BE2C (cell line): ENCODE results near the gene SF3A1.

Source experiments
- DNase-seq: peaks from one replicate; pipeline ENCODE4 v3.0.0-alpha.2; 2020
- H3K27me3 ChIP-seq: fragments of 250-450 bp; sonication (Bioruptor Pico); 2 replicates; pipeline ENCODE4 v1.5.1; 2020; ENCODE audit warnings: mild to moderate bottlenecking
- H3K36me3 ChIP-seq: fragments of 250-450 bp; sonication (Bioruptor Pico); 2 replicates; pipeline ENCODE4 v1.5.1; 2020; ENCODE audit warnings: mild to moderate bottlenecking
- H3K4me1 ChIP-seq: fragments of 250-450 bp; sonication (Bioruptor Pico); 2 replicates; pipeline ENCODE4 v1.5.1; 2020
- H3K4me3 ChIP-seq: 2 replicates; pipeline ENCODE4 v1.5.1; 2011; ENCODE audit warnings: low read depth, low read length
- H3K9me3 ChIP-seq: fragments of 250-450 bp; sonication (Bioruptor Pico); 2 replicates; pipeline ENCODE4 v1.5.1; 2020
- TF ChIP-seq, protein P1 (sequence below): IDR thresholded peaks from 2 replicates; pipeline ENCODE4 v1.5.1; 2012; ENCODE audit warnings: mild to moderate bottlenecking, low read depth, low read length

The SF3A1 gene

DNA sequence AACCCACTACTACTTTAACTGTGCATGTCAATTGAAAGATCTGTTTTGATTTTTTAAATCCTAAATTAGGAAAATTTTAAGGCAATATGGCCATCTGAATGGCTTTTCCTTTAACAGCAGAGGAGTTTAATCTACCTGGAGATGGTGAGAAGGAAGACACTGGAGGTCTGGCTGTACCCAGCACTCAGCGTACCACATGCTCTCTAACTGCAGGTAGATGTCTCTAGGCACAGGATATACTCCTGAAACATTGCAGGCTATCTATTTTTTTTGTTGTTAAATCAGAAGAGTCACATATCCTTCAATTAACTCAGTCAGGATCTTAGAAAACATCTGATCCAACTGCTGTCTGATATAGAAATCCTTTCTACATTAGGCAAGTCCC lies 50.1 kb downstream of the SF3A1 start:
- no peaks in the 10 kb centered on the region; the same call in 1 of the 2 replicates for H3K4me1 ChIP-seq
- no peak overlapping the region for H3K4me3 ChIP-seq
- H3K27me3 ChIP-seq, result no peaks in the 10 kb centered on the region
- no peak for DNase-seq
- H3K36me3 ChIP-seq, result no peaks in the 10 kb centered on the region
- H3K9me3 ChIP-seq, result no peaks in the 10 kb centered on the region
- TF ChIP-seq, protein P1, sequence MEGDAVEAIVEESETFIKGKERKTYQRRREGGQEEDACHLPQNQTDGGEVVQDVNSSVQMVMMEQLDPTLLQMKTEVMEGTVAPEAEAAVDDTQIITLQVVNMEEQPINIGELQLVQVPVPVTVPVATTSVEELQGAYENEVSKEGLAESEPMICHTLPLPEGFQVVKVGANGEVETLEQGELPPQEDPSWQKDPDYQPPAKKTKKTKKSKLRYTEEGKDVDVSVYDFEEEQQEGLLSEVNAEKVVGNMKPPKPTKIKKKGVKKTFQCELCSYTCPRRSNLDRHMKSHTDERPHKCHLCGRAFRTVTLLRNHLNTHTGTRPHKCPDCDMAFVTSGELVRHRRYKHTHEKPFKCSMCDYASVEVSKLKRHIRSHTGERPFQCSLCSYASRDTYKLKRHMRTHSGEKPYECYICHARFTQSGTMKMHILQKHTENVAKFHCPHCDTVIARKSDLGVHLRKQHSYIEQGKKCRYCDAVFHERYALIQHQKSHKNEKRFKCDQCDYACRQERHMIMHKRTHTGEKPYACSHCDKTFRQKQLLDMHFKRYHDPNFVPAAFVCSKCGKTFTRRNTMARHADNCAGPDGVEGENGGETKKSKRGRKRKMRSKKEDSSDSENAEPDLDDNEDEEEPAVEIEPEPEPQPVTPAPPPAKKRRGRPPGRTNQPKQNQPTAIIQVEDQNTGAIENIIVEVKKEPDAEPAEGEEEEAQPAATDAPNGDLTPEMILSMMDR, result no peak

DNA sequence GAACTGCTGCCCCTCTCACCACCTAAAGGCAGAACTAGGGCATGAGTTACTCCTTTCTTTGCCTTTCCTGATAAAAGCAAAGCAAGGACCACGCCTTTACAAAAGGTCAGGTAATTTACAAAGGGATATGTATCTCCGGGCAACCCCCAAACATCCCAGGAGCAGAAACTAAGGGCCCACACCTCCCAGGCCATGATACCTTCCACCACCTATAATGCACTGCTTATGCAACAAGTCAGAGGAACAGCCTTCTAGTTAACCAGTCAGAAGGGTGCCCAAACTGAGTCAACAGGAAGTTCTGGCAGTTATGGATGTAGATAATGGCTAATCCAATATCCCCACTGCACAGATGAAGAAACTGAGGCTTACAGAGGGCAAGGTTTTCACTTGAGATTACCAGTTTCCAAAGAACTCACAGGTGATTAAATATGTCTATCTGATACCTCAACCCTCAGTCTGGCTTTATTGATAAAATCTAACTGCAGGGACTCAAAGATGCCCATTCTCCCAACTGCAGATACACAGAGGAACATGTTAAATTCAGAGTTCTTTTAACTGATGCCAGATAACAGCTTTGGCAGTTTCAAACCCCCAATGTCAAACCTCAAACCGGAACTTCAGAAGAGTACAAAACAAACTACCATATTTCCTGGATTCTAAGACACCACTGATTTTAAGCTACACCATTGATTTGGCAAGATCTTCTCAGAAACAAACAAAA lies 50.6 kb downstream of the SF3A1 start:
- Histone ChIP-seq H3K9me3 (no peaks in the 10 kb centered on the region), H3K36me3 (no peaks in the 10 kb centered on the region), H3K4me3 (no peak overlapping the region), H3K27me3 (no peaks in the 10 kb centered on the region), H3K4me1 (no peaks in the 10 kb centered on the region; the same call in 1 of the 2 replicates)
- DNase-seq, result no peak
- TF ChIP-seq, protein P1, result no peak

DNA sequence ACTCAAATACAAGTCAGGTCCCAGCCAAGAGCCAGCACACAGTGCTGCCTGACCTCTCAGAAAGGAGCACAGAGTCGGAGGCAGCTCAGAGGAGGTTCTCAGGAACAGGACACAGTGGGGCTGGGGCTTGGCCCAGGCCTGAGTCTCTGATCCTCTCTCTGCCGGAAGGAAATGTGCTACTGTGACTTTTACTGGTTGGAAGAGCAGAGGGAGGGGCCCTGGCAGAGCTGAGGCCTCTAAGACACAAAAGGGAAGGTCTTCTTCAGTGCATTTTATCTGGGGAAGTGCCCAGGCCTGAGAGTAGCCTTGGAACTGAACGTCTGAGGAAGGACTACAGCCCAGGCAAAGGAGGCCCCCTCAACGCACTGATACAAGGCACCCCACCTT lies 51.2 kb downstream of the SF3A1 start:
- DNase-seq, result no peak
- no peaks in the 10 kb centered on the region for H3K27me3 ChIP-seq
- H3K4me3 ChIP-seq, result no peak overlapping the region
- H3K9me3 ChIP-seq, result no peaks in the 10 kb centered on the region
- TF ChIP-seq, protein P1, result no peak
- no peaks in the 10 kb centered on the region; the same call in 1 of the 2 replicates for H3K4me1 ChIP-seq
- H3K36me3 ChIP-seq, result no peaks in the 10 kb centered on the region

DNA sequence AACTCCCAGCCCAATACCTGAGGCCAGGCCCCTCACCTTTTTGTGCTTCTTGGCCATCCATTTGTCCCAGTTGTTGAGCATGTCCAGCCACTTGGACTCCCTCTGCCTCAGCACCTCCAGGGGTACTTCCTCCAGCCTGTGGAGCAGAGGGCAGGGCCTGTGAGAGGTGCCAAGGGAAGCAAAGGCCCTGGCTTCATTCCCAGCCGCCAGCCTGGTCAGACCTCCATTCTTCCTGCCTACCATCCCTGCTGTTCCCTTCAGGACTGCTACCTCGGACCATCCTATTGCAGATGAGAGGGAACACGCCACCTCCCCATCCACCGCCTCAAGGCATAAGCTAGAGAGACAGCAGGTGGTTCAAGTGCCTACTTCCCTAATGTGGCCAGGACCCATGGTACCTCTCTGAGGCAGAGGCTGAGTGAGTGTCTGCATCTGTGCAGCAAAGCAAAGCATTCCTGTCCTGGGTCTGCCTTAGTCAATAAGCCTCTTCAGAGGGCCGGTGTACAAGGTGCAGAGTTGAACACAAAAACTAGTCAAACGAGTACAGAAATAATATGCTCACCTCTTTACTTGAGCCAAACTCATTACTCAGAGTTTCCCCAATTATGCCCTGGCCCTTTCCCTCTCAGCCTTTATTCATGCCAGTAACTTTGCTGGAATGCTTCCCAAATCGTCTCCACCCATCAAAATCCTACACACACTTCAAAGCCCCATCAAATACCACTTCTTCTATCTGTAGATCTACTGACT lies 52.0 kb downstream of the SF3A1 start:
- Histone ChIP-seq H3K9me3 (no peaks in the 10 kb centered on the region), H3K36me3 (no peaks in the 10 kb centered on the region), H3K4me3 (no peak overlapping the region), H3K27me3 (no peaks in the 10 kb centered on the region), H3K4me1 (no peaks in the 10 kb centered on the region; the same call in 1 of the 2 replicates)
- TF ChIP-seq, protein P1, result no peak
- DNase-seq, result no peak

DNA sequence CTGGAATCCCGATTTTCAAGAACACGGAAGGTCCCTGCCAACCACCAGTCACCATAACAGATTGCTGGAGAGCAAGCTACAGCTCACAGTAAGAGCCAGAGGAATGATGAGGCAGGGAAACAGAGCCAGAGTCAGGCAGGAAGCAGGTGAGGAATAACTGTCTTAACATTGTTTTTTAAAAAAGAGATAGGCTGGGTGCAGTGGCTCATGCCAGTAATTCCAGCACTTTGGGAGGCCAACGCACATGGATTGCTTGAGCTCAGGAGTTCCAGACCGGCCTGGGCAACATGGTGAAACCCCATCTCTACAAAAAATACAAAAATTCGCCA lies 53.9 kb downstream of the SF3A1 start:
- H3K9me3 ChIP-seq, result no peaks in the 10 kb centered on the region
- DNase-seq, result no peak
- no peak overlapping the region for H3K4me3 ChIP-seq
- H3K27me3 ChIP-seq, result no peaks in the 10 kb centered on the region
- TF ChIP-seq, protein P1, result no peak
- H3K36me3 ChIP-seq, result no peaks in the 10 kb centered on the region
- peaks cover 8% of the 10 kb centered on the region for H3K4me1 ChIP-seq

DNA sequence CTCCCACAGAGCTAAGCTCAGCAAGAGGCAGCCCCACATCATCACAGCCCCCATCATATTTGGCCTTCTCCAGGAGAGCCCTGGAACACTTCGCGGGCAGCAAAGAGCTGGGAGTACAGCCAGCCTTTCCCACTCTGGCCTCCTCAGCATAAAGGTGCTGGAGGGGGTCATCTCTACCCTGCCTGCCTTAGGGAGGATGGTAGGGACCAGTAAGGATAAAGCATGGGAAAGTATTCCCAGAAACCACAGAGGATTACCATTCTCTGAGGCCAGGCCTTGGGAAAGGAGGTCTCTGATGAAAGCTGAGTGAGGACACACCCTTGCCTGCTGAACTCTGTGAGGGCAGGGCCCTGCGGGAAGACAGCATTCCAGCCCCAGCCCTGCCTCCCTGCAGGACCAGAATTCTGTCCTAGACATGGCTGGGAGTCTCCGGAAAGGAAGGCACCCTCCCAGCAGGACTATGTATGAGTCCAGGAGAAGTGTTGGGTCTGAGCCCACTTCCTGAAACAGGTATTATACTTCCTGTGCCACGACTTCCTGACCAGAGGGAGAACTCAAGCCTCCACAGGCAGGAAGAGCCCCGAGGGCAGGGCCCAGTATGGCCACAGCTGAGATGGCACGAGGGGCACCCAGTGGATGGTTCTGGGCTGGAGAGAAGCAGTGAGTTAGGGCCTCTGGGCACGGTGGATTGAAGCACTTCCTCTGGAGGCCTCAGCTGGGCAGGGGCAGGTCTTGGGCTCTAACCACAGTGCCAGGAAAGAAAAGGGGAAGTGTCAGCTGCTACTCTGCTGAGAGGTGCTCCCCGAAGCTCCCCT lies 54.5 kb downstream of the SF3A1 start:
- DNase-seq, result no peak
- Histone ChIP-seq H3K36me3 (no peaks in the 10 kb centered on the region), H3K4me1 (peaks cover 9% of the 10 kb centered on the region), H3K4me3 (no peak overlapping the region), H3K9me3 (no peaks in the 10 kb centered on the region), H3K27me3 (no peaks in the 10 kb centered on the region)
- TF ChIP-seq, protein P1, result no peak
